AG04450 (cell line): ENCODE data around the gene GPSM1. TPM values are rescaled to one million over a fixed set of nuclear protein-coding genes. Genes with fewer than 3 reads are reported as not detected.

Experiments
- CTCF ChIA-PET: fragments of 300-600, 350-600 bp; formaldehyde crosslinking; extraction: SDS; loops from one replicate; lab custom pipeline; 2022; ENCODE audit warnings: antibody characterized with exemption, inconsistent platforms; lab: Charles Lee
- POLR2A ChIA-PET: fragments of 350-600 bp; formaldehyde crosslinking; extraction: SDS; loops from one replicate; lab custom pipeline; 2021; ENCODE audit warnings: antibody characterized with exemption, inconsistent platforms; lab: Yijun Ruan, JAX
- DNase-seq: peaks from one replicate; pipeline ENCODE4 v3.0.0-alpha.2; 2011; ENCODE audit warnings: low read depth, low spot score
- H3K27ac ChIP-seq: one replicate; pipeline ENCODE4 v1.5.1; 2012; ENCODE audit warnings: low read depth, low read length, control low read depth
- H3K27me3 ChIP-seq: one replicate; pipeline ENCODE4 v1.6.0; 2012; ENCODE audit warnings: low read length; ENCODE audit not compliant: control insufficient read depth, insufficient read depth
- H3K4me3 ChIP-seq: 2 replicates; pipeline ENCODE4 v1.5.1; 2011; ENCODE audit warnings: mild to moderate bottlenecking, low read depth, low read length, control low read depth
- H3K9me3 ChIP-seq: 2 replicates; pipeline ENCODE4 v1.5.1; 2012; ENCODE audit warnings: low read length; ENCODE audit not compliant: control insufficient read depth, insufficient read depth
- CTCF ChIP-seq: IDR thresholded peaks from 2 replicates; pipeline ENCODE4 v1.5.1; 2011; ENCODE audit warnings: low read depth, low read length, control low read depth, inconsistent platforms
- polyA plus RNA-seq: library from polyadenylated mRNA; depleted of rRNA; stranded (reverse); fragments of >200 nt; gene quantifications from 2 replicates; pipeline ENCODE4 v1.2.3, GENCODE V29; 2011

Gene GPSM1
- polyA plus RNA-seq, 1 experiment: 22.5 TPM

- DNase-seq: no peak
- no peak for TF ChIP-seq CTCF
- Histone ChIP-seq H3K9me3 (peaks cover 10% of the 10 kb centered on the region; the same call in 1 of the 2 replicates), H3K27me3 (peaks cover 13% of the 10 kb centered on the region), H3K4me3 (no peak overlapping the region), H3K27ac (no peak overlapping the region)
- POLR2A ChIA-PET: no interaction called here
- CTCF ChIA-PET: no interaction called here
These were observed 18.1 kb upstream of the GPSM1 start for GRCh38 chr9:136309101-136309801.

- ChIA-PET CTCF (no interaction called here), POLR2A (no interaction called here)
- H3K9me3 ChIP-seq: peaks cover 12% of the 10 kb centered on the region
- TF ChIP-seq CTCF: no peak
- DNase-seq: no peak
- no peak overlapping the region for H3K27ac ChIP-seq
- H3K4me3 ChIP-seq: no peak overlapping the region
- H3K27me3 ChIP-seq: peaks cover 9% of the 10 kb centered on the region
These were observed 17.5 kb upstream of the GPSM1 start for GRCh38 chr9:136309806-136310220.

DNA sequence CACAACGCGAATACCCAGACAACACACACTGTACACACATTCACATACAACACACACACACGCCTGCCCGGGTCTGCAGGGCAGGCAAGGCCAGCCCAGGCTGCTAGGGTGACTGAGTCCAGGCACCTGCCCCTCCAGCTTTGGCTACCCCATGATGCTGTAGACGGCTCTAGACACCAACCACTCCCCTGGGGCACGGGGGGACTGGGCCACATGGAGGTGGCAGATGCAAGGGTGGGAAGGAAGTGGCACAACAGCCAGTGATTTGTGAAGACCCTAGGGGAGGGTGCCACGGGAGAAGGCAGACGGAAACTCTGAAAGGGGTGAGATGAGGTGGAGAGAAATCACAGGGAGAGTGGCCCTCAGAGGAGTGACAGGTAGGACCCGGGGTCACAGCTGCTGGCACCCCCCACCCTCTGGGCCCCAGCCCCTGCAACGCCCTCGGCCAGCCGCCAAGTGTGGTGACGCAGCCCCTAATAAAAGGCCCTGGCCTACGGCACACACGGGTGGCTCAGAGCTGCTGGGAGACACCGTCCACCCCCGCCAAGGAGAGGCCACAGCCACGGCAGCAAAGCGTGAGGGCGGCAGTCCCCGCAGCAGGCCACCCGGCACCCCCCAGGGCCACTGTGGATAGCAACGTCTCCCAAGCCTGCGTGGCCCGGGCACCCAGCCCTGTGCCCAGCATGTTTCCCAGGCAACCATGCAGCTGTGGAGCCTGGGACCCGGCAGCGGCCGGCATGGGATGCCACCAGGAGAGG lies 16.9 kb upstream of the GPSM1 start:
- CTCF ChIA-PET: interaction anchor here (3.5 kb wide), 1 partner anchor 91 kb away, joined by 36 read pairs; no protein-coding TSS in a partner anchor
- POLR2A ChIA-PET: no interaction called here
- no peak for DNase-seq

GRCh38 chr9:136311051-136312008 lies 16.0 kb upstream of the GPSM1 start:
- no peak for TF ChIP-seq CTCF
- Histone ChIP-seq H3K9me3 (peaks cover 27% of the 10 kb centered on the region), H3K27ac (no peak overlapping the region), H3K27me3 (peaks cover under 1% of the 10 kb centered on the region), H3K4me3 (no peak overlapping the region)
- ChIA-PET CTCF (interaction anchor here (0.6 to 3.5 kb wide), 10 partner anchors 12 to 98 kb away, joined by 3 to 36 read pairs (median 5); partner anchors contain the start of gene DNLZ), POLR2A (interaction anchor here (0.7 kb wide), 1 partner anchor 53 kb away, joined by 3 read pairs; no protein-coding TSS in a partner anchor)
- no peak for DNase-seq

More for the DNA sequence above, 16.9 kb upstream of the GPSM1 start:
- peaks cover 18% of the 10 kb centered on the region for H3K9me3 ChIP-seq
- H3K4me3 ChIP-seq: no peak overlapping the region
- no peak overlapping the region for H3K27ac ChIP-seq
- H3K27me3 ChIP-seq: peaks cover 9% of the 10 kb centered on the region
- TF ChIP-seq CTCF: no peak
